Brain microvascular endothelial cell (primary cell): ENCODE results near the gene ARMC9.
A peak's percentile ranks its signal among the peaks of the same experiment; 100 is the strongest.

Experiments used
- DNase-seq: peaks from one replicate; pipeline ENCODE4 v3.0.0-alpha.2; 2020
- H3K27ac ChIP-seq: fragments of 250-450 bp; sonication (Bioruptor Pico); 2 replicates; pipeline ENCODE4 v1.5.1; 2020; ENCODE audit warnings: mild to moderate bottlenecking, moderate library complexity
- H3K27me3 ChIP-seq: fragments of 250-450 bp; sonication (Bioruptor Pico); replicated peaks from 2 replicates; pipeline ENCODE4 v1.5.1; 2020; ENCODE audit warnings: mild to moderate bottlenecking
- H3K36me3 ChIP-seq: fragments of 250-450 bp; sonication (Bioruptor Pico); replicated peaks from 2 replicates; pipeline ENCODE4 v1.5.1; 2020; ENCODE audit warnings: mild to moderate bottlenecking
- H3K4me3 ChIP-seq: 2 replicates; pipeline ENCODE4 v1.5.1; 2011; ENCODE audit warnings: low read depth, mild to moderate bottlenecking, control low read depth, low read length, moderate library complexity
- in situ Hi-C: cut with HindIII; loops from 2 replicates; pipeline ENCODE4 v1.10.0; 2017; ENCODE audit warnings: low sequenced_read_pairs, low pct_ligation_motif_present
- TF ChIP-seq, protein P1 (sequence below): IDR thresholded peaks from 2 replicates; pipeline ENCODE4 v1.5.1; 2011; ENCODE audit warnings: low read depth, mild to moderate bottlenecking, moderate library complexity, low read length, control low read depth, inconsistent platforms; ENCODE audit errors: missing control alignments

The ARMC9 gene

DNA sequence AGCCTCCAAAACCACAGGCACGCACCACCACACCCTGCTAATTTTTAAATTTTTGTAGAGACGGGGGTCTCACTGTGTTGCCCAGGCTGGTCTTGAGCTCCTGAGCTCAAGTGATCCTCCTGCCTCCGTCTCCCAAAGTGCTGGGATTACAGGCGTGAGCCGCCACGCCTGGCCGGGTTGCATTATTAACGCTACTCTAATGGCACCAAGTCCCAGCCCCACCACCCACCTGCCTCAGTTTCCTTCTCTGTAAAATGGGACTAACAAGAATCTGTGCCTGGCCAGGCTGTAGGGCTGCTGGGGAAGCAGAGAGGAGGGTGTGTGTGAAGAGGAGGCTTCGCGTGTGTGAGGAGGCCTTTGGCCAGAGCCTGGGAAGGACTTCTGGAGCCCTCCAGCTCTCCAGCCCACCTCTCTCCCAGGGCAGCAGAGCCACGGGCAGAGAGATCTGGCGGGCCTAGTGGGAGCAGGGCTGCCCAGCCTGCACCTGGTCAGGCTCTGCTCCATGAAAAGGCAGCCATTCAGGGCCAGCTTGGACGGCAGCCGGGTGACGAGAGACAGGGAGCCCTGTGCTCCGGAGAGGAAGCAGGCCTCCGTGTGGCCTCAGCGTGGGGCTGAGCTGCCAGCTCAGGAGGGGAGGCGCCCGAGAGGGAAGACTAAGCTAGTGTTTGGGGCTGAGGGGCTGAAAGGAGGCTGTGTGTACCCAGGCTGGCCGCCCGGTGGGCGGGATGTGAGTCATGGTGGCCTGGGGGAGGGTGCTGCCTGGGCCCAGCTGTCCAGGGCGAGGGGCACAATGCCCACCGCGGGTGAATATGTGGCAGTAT lies 189.7 kb downstream of the ARMC9 start:
- H3K27me3 ChIP-seq, result no peaks in the 10 kb centered on the region
- DNase-seq, result peak; percentile 32
- H3K36me3 ChIP-seq, result no peaks in the 10 kb centered on the region
- no peak overlapping the region for H3K4me3 ChIP-seq
- in situ Hi-C loops, result no loop called here
- TF ChIP-seq, protein P1, sequence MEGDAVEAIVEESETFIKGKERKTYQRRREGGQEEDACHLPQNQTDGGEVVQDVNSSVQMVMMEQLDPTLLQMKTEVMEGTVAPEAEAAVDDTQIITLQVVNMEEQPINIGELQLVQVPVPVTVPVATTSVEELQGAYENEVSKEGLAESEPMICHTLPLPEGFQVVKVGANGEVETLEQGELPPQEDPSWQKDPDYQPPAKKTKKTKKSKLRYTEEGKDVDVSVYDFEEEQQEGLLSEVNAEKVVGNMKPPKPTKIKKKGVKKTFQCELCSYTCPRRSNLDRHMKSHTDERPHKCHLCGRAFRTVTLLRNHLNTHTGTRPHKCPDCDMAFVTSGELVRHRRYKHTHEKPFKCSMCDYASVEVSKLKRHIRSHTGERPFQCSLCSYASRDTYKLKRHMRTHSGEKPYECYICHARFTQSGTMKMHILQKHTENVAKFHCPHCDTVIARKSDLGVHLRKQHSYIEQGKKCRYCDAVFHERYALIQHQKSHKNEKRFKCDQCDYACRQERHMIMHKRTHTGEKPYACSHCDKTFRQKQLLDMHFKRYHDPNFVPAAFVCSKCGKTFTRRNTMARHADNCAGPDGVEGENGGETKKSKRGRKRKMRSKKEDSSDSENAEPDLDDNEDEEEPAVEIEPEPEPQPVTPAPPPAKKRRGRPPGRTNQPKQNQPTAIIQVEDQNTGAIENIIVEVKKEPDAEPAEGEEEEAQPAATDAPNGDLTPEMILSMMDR, result peak; percentile 43
- no peak overlapping the region for H3K27ac ChIP-seq

DNA sequence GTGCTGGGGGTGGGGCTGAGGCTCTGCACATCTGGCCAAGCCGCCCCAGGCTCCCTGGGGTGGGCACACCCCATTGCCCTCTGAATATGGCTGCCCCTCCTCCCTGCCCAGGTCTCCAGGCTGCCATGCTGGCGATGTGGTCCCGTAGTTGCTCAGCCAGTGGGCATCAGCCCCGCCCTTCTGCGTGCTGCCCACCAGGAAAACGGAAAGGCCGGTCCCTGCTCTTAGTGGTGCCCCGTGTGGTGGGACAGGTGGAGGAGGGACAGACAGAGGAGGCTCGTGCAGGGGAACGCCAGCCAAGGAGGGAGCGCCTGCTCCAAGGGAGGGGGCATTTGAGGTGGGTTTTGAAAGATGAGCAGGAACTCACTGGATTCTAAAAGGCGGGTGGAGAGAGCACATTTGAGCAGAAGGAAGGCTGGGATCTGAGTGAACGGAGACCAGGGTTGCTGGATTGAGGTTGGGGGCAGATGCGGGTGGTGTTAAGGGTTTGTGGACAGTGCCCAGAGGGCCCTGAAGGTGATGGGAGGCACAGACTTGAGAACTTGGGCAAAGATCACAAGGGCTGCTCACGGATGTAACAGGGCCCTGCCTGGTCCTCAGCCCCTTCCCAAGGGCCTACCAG lies 190.4 kb downstream of the ARMC9 start:
- H3K27me3 ChIP-seq, result no peaks in the 10 kb centered on the region
- DNase-seq, result no peak
- H3K36me3 ChIP-seq, result no peaks in the 10 kb centered on the region
- in situ Hi-C loops, result no loop called here
- TF ChIP-seq, protein P1, result no peak
- H3K4me3 ChIP-seq, result no peak overlapping the region
- no peak overlapping the region for H3K27ac ChIP-seq

DNA sequence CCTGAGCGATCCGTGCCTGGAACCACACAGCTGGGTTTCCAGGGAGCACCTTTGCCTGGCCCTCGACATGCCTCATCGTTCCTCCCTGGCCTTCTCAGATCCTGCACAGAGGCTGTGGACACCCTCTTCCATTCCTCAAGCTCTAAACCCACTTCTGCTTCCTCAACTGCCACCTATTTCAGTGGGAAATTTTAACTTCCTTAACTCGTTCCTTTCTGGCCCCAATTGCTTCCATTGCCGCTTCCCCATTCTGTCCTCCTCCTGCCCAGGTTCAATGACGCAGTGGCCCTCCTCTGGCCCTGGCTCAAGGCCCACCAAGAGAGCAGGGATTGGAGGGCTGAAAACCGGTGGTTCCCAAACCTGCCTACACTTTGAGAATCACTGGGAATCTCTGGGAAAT lies 192.2 kb downstream of the ARMC9 start:
- no peak for DNase-seq
- H3K27me3 ChIP-seq, result peaks cover 9% of the 10 kb centered on the region
- H3K27ac ChIP-seq, result no peak overlapping the region
- H3K36me3 ChIP-seq, result no peaks in the 10 kb centered on the region
- TF ChIP-seq, protein P1, result no peak
- H3K4me3 ChIP-seq, result no peak overlapping the region
- in situ Hi-C loops, result no loop called here

DNA sequence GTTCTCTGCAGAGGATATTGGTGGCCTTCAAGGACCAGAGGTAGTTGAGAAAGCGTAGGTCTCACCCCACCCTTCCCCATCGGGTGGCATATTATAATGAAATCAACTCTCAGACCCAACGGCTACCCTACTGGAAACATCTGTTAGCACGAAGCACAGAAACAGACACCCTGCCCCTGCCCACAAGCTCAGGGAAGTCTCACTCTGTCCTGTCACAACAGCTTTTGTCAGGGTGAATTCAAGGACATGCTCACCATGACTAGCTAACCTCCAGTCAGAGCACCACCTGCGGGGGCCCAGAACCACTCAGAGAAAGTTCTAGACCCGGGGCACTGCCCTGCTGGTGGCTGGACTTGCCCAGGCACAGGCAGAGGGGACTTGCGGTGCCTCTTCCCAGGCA lies 193.6 kb downstream of the ARMC9 start:
- Histone ChIP-seq H3K27ac (no peak overlapping the region), H3K27me3 (peaks cover 15% of the 10 kb centered on the region), H3K4me3 (no peak overlapping the region), H3K36me3 (no peaks in the 10 kb centered on the region)
- TF ChIP-seq, protein P1, result no peak
- DNase-seq, result no peak
- in situ Hi-C loops, result no loop called here

DNA sequence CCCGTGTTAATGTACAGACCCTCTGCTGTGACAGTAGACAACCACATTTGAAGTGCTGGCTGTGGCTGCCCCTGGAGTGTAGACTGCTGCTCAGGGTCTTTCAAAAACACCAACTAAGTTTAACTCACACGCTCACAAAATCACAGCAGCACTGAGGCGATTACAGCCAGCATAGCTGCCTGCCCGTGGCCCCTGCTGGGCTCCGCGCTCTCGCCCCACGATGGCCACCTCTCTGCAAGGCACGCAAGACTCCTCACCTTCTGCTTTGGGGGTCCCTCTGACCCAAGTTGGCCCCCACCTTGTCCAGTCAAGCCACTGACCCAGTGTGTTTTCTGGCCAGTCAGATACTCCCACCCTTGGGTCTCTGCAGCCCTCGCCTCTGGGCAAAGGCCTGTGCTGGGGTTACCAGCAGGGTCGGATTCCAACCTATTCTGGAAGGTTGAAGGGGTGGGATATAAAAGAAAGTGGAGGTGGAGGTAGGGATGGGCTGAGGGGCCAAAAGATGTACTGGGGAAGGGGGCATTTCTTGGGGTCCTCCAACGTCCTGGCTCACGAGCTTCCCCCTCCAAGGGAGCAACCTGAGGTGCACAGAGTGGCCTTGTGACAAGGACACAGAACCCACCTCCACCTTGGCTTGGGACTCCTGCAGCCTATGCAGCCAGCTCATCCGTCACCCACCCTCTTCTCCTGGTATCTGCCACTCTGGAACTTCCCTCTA lies 194.2 kb downstream of the ARMC9 start:
- DNase-seq, result no peak
- in situ Hi-C loops, result no loop called here
- peaks cover 15% of the 10 kb centered on the region for H3K27me3 ChIP-seq

More for the DNA sequence above, 194.2 kb downstream of the ARMC9 start:
- TF ChIP-seq, protein P1, result no peak
- no peak overlapping the region for H3K4me3 ChIP-seq
- H3K27ac ChIP-seq, result no peak overlapping the region
- H3K36me3 ChIP-seq, result no peaks in the 10 kb centered on the region
